NCI-H748 (cell line): ENCODE data around the gene EMX1.

Source experiments
- DNase-seq: peaks from one replicate; lab custom pipeline; 2025; ENCODE audit not compliant: unreplicated experiment; lab: John Stamatoyannopoulos, UW

EMX1 gene

DNA sequence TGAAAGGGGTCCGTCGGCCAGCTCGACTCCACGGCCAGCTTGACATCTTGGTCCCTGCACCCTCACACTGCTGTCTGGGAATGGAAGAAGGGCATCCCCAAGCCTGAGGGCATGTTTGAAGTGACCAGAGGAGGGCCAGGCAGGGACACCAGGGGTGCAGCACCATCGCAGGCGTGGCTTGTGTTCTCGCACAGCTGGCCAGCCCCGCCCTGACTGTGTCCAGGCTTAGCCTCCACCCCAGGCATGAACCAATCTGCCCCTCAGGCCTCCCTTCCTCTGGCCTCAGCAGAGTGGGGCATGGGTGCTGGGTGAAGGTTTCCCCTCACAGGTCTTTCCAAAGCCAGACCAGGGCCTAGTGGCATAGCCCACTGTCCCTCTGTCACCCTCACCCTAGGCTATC lies 25.0 kb downstream of the EMX1 start:
- DNase-seq: no peak

- no peak for DNase-seq
Measured at GRCh38 chr2:72942881-72943418, 25.6 kb downstream of the EMX1 start.

- no peak for DNase-seq
Measured at GRCh38 chr2:72943540-72944395, 26.4 kb downstream of the EMX1 start.

DNA sequence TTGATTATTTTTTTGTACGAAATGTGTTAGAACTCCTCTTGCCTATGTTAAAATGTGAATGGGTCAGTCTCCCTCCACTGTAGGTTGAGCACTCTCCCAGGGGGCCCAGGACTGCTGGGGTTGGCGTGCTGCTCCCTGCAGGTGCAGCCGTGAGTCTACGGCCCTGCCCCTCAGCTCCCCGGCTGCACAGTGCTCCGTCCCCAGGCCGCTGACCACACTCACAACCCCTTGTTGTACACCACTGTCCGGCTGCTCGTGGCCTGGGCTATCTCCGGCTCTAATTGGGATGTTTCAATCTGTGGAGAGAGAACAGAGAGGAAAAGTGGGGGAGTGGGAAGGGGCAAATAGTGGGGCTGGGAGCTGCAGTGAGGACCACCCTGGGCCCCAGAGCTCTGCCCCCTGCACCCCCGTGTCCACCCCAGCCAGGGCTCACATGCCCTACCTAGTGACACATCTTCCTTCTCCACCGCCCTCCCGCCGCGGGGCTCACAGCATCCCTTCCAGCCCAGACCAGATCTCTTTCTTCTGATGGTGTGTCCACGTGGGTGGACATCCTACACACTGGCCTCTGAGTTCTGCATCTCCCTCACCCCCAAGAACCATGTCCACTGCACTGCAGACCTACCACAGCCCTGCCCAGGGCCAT lies 27.6 kb downstream of the EMX1 start:
- DNase-seq: no peak

DNA sequence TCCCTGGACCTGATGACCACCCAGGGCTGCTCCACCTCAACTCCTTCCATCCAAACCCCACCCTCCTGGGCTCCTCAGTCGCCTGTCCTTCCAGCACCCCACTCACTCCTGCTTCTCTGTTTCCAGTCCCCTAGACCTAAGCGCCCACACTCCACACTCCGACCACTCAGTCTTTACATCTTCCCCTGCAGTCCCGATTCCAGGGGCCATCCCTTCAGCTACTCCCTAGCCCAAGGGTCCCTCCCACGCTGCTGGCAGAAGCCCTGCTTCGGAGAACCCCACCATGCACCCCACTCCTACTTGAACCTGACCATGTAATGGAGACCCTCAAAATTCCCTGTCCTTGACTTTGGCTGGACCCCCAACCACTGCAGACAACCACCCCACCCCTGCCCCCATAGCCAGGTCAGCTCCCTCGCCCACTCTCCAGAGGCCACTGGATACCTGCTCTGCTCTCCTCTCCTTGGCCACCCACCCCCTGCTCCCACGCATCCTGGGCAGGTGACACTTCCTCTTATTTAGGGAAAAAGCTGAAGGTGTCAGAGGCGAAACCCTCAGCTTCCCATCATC lies 28.2 kb downstream of the EMX1 start:
- no peak for DNase-seq

GRCh38 chr2:72946466-72946865 lies 29.1 kb downstream of the EMX1 start:
- DNase-seq: no peak

DNA sequence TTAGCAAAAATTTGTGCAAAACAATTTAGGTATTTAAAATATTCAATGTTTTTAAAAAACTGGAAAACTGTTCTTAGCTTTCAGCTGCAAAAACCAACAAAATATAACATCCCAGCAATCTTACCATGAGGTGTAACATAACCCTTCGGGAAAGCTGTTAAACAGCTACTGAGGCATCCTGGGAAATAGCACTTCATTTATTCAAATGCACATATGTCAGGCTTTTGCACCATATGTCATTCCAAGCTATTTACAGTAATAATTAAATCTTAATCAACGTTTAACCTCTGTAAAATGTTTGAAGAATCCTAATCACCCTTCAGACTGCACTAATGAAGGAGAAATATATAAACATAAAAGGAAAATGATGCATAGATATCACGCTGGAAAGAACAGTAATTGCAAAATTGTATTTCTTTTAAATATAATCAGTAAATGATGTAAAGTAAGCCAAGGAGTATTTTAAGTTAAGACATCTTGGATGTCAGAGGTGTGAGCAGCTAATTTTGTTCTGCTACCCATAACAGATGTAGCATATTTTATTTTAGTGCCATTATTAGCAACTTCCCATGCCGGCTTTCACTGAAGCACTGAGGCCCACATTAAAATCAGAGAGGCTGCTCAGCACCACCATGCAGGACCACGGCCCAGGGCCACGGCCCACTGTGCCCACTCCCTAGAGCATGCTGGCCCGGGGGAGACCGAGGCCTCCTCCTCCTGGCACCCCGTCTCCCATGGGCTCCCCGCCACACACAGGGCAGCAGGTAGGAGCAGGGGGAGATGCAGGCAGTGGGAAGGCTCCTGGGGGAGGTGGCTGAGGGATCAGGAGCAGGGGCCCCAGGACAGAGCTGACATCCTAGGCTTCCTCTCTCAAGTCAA lies 30.9 kb downstream of the EMX1 start:
- no peak for DNase-seq

- no peak for DNase-seq
Measured at GRCh38 chr2:72949045-72949444, 31.7 kb downstream of the EMX1 start.

DNA sequence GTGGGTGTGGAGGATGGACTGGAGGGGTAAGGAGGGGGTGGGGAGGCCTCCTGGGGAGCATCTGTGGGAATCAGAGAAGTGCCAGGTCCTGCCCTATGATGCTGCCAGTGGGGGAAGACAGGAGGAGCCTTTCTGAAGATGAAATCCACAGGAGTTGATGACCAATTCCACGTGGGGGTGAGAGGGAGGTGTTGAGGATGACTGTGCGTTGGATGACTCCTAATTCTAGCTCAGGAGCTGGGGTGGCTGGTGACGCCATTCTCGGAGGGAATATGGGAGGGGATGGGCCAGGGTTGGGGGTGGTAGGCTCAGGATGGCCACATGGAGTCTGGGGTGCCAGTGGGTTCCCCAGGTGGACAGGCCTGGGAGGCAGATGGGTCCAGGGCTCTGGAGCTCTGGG lies 32.3 kb downstream of the EMX1 start:
- no peak for DNase-seq

DNA sequence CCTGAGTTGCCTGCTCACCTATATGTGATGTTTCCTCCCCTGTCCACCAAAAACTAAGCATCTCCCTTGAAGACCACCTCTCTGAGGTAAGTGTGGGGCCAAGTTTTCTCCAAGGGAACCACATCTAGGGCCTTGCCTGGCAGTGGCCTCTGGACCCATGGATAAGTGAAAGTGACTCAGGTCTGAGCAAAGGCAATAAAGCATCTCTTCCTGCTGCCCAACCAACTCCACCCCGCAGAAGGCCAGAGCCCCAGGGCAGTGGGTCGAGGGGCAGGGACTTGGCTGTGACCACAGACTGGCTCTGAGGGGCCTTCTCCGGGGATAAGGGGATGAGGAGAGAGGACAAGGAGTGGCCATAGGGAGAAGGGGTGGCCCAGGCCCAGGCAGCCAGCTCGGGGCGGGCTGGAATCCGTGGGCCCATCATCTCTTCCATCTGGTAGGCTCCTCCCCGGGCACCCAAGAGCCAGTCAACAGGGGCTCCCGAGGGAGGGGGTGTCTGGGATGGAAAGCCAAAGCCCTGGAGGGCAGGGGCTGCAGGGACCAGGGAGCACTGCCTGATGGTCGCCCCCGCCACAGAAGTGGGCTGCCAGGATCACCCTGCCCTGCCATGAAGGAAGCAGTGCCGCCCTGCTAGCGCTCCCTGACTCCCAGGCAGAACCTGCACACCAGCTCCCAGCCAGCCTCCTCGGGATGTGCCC lies 33.4 kb downstream of the EMX1 start:
- no peak for DNase-seq

DNA sequence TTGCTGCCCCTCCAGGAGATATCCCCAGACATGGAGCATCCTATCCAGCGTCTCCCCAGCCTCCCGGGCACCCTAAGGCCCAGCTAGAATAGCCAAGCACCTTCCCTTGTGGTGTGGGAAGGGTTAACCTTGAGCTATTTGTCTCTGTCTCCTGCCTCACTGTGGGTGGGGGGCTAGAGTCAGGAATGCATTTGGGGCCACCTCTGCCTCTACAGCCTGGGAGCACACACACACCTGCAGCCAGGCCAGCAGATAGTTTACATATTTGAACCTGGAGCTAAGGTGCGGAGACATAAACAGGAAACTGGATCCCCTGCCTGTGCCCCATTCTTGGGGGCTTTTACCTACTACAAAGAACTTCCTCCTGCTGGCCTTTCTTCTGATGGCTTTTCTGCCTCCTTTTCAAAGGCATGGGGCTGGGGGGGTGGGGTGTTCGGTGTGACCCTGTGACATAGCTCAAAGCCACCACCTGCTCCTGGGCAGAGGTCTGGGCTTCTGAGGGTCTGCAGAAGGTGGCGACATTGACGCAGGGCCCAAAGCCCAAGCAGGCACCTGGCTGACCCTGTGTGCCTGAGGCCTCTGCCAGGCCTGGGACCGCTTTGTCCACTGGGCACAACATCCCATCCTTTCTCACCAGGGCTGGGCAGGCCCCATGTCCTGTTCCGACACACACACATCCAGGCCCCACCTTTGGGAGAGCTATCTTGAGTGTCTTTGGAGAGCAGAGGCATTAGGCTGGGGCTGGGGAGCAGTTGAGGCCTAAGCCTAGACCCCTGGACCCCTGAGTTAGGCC lies 34.2 kb downstream of the EMX1 start:
- DNase-seq: no peak

GRCh38 chr2:72952110-72952823 lies 34.9 kb downstream of the EMX1 start:
- no peak for DNase-seq

GRCh38 chr2:72952961-72953360 lies 35.6 kb downstream of the EMX1 start:
- DNase-seq: no peak

DNA sequence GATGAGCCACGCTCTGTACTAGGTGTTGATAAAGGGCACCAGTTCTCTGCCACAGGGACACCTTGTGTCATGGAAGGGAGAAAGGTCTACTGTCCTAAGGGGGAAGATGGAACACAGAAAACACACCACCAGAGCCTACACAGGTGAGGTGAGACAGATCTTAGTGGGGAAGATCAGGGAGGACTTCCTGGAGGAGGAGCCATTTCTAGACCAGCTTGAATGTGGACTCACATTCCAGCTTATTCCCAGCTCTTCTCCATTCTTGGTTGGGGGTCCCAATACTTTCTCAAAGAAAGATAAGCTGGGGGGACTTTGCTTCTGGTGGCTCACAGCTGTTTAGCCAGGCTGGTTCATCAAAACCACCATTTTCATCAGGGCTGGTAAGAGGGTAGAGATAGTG lies 36.2 kb downstream of the EMX1 start:
- DNase-seq: no peak

GRCh38 chr2:72953976-72954375 lies 36.7 kb downstream of the EMX1 start:
- DNase-seq: no peak

DNA sequence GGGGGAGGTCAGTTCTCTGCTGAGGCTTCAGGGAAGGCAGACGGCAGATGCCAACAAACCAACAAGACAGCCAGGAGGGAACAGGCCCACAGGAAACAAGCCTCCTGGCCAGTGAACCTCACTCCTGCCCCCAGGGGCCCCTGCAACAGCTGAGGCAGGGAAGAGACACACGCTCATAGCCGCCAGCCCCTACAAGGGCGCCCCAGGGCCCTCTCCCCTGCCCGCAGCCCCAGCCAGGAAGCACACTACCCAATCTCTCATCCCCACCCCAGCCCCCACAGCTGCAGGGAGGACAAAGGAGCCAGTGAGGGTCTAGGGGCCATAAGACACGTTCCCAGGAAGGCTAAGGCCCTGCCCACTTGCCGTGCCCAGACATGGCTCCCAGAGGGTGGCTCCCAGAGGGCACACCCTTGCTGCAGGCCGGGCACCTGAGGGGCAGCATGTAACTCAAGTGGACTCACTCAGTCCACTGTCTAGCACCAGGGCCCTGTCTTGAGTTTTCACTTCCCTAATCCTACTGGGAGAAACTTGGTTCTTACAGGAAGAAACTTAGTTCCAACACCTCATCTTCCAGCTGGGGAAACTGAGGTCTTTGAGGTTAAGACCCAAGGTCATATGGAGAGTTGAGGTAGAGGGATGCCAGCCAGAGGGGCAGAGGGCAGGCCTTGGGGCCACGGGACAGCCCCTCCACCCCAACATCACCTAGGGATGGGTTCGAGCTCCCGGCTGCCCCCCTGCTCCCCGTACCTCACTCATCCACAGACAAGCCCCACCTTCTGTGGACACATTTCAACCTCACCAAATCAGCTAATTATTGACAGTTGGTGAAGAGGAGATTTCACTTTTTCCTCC lies 37.3 kb downstream of the EMX1 start:
- no peak for DNase-seq

DNA sequence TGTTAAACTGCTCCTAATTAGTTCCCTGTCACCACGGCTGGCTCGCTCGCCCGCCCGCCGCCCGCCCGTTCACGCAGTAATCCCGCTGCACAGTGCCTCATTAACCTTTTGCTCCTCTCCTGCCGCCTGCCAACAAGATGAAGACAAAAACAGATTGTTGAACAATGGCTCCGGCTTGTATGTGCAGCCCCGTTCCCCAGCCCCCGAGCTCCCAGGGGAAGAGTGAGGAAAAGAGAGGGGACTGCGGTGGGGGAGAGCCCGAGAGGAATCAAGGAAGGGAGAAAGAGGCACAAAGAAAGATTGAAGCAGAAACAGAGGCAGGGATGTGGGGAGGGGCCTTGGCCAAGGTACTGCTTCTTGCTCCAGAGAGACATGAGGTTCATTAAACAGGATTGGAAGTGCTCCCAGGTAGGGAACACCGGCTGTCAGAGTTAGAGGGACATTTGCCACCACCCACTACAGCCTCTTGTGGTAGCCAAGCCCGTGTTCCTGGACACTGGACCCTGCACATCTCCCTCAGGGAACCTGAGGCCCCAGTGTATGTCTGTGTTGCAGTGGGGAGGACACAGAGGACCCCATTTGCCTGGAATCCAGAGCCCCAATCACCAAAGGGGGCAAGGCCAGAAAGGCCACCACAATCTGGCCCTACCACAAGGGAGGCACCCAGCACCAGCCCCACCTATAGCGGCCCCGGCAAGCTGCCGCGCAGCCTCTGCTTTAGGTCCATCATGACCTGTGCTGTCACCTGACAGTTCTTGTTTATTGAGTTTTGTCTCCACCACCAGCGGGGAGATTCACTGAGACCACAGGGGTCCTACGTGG lies 38.1 kb downstream of the EMX1 start:
- DNase-seq: peak; percentile 11
